HG02943 (cell line): Measurements from ENCODE around the gene EXOSC2.
A peak's percentile ranks its signal among the peaks of the same experiment; 100 is the strongest.

Source experiments
- ATAC-seq: cut with Tn5 transposase; IDR thresholded peaks from one replicate; pipeline ENCODE4 v1.9.1; 2021; ENCODE audit warnings: mild to moderate bottlenecking, low read depth, moderate library complexity; ENCODE audit not compliant: unreplicated experiment

The EXOSC2 gene

DNA sequence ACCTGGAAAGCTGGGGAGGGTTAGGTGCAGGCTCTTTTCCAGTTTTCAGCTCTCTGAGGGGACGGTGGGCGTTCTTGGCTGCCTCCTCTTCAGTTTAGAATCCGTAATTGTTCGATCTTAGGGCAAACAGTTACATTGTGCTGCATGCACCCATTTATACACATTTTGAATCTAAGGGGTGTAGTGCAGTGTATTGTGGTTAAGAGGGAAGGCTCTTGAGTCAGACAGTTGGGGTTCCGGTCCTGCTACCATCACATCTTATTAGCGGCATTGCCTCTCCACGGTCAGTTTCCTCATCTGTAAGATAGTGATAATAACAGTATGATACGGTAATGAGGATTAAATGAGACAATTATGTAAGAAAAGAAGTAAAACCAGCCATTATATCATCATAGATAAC is 625 bp downstream of the EXOSC2 start:
- no peak for ATAC-seq

DNA sequence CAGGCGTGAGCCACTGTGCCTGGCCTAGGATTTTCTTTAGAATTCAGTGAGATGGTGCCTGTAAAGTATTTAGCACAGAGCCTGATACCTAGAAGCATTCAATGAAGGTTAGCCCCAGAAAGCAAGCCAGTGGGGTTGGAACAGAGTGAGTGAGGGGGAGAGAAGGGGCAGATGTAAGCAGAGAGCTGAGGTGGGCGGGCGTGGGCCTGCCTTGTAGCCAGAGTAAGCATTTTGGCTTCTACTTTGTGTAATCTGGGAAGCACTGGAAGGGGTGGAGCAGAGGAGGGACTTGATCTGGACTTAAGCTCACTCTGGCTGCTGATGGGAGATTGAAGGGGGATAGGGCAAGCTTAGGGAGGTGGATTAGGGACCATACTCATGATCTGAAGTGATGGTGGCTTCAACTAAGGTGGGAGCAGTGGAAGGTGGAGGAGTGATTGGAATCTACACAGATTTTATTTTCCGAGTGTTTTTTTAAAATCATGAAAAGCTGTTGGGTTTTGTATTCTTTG is 2.6 kb downstream of the EXOSC2 start:
- no peak for ATAC-seq

DNA sequence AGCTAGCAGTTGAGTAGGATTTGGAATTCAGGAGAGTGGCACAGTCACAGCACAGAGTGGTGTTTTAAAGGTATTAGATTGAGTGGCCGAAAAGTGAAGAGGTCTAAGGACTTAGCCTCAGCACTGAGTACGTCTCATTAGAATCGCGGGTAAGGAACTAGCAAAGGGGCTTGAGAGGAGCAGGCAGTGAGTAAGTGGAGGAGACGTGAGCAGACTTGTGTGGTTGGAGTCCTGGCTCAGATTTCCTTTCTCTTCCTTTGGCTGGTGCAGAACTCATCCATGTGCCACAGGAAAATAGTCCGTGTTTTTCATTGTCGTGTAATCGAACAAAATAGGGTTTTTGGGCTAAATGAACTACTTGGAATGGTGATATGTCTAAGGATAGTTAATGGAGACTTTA is 3.4 kb downstream of the EXOSC2 start:
- no peak for ATAC-seq

DNA sequence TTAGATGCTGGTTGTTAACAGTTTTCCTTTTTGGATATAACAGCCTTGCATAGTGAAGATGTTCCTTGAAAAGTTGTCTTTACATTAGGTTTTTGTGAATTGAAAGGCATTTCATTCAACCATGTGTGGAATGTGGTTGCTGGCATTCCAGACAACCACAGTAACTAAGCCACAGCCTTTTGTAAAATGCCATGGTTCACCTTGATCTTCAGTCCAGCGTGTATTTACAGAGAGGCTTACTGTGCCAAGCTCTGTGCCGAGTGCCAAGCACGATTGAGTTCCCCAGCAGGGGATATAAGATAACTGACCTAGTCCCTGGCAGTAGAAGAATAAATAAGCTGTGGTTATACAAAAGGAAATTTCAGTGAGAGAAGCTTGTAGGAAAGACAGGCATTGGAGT is 4.9 kb downstream of the EXOSC2 start:
- no peak for ATAC-seq

DNA sequence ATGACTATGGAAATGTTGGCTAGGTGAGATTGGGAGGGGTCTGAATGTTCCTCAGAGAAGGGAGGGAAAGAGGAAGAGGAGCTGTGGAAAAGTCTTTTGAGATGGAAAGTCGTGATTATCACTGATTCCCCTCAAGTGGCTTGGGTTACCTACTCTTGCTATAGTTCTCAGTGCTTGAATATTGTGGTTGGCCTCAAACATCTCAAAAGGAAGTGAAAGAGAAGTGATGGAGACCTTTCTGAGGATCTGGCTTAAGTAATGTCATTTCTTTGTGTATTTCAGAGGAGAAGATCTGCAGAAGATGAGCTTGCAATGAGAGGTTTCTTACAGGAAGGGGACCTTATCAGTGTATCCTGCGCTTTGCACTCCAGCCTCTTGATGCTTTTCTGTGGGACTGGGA is 5.5 kb downstream of the EXOSC2 start:
- no peak for ATAC-seq

DNA sequence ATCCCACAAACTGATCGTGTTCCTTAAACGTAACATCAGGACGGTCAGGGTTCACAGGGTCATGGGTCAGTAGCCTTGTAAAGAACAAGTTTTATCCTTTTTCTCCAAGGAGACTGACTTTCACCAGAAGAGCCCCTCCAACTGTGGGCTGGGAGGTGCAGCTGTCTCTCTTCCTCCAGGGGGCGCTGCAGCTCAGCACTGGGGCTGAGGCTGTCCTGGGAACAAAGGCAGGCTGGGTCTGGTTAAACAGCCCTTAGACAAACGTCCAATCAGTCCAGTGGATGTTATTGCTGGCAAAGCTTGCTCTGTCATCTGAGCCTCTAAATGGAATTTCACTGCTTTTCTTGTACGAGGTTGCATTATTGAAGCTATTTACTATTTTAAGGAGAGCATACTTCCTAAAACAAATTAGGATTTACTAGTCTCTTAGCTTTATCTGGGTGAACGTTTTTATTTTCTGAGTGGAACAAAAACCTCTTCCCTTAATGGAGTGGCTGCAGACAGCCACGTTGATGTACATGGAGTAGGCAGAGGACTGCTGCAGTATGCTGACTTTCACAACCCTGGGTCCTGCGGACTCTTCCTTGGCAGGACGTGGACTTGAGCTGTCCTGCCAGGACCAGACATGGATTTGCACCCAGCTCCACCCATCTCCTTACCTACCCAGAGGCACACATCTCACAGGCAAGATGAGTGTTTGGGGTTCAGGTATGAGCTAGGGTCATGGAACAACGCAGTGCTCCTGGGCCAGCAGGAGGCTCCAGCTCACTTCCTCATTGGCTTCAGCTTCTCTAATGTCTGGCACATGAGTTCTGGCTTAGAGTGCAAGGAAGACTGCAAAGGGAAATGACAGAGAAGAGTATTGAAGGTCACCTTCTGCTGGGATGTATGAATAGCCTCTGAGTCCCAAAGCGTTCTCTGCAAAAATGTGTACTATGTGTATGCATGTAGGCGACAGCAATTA is 7.8 kb downstream of the EXOSC2 start:
- ATAC-seq: no peak

DNA sequence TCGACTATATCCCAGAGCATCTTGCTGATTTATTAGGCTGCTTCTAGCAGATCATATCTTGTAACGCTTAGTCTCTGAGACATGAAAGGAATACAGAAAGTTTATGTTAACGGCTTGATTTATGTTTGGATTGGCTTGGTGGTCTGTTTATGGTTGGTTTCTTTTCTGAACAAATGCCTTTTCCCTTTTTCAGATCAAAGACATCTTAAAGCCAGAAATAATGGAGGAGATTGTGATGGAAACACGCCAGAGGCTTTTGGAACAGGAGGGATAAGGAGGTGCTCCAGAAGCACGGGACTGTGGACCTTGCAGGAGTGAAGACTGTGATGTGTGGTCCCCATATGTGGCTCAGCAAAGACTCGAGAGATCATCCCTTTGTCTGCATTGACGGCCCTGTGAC is 9.9 kb downstream of the EXOSC2 start:
- ATAC-seq: no peak

DNA sequence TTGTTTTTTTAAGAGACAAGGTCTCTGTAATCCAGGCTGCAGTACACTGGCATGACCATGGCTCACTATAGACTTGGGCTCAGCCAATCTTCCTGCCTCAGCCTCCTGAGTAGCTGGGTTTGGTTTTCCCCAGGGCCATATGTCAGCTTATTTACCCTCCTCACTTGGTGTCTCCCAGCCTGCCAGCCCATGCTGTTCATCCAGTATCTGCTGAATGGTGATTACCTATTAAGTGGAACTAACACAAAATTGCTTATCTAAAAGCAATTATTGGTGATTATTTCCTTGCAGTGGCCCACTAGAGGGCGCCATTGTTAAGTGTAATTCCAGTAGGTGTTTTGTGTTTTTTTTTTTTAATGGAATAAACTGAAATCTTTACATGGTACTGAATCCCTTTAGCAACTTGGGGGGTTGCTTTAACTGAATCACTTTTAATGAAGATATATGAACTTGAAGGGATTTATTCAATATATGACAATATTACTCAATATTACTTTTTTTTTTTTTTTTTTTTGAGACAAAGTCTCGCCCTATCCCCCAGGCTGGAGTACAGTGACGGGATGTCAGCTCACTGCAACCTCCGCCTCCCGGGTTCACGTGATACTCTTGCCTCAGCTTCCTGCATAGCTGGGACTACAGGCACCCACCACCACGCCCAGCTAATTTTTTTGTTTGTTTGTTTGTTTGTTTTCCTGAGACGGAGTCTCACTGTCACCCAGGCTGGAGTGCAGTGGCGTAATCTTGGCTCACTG is 13.8 kb downstream of the EXOSC2 start:
- ATAC-seq: no peak

DNA sequence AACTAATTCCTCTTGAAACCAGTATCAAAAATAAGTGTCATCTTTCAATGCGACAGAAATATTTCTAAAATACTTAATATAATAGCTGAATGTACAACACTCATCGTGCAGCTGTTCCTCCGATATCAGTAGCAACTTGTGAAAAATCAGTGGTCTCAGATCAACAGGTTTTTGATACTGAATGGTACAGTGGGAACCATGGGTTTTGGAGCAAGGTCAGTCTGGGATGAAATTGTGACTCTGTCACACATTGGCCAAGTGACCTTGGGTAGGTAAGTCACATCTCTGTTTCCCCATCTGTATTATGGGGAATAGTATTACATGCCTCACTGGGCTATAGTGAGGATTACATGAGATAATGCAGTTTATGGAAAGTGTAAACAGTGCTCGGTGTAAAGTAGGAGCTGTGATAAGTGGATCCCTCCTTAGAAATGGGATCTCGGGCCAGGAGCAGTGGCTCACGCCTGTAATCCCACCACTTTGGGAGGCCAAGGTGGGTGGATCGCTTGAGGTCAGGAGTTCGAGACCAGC is 17.3 kb downstream of the EXOSC2 start:
- ATAC-seq: no peak

DNA sequence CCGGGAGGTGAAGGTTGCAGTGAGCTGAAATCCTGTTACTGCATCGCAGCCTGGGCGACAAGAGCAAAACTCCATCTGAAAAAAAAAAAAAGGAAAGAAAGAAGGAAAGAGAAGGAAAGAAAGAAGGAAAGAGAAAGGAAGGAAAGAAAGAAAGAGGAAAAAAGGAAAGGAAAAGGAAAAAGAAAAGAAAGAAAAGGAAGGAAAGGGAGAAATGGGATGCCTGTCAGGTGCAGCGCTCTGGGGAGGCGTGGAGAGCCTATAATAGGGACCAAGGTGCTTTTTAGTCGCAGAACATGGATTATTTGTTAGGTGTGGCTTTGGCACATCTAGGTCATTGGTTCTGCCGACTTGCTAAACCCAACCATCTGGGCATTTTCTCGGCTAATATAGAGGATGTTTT is 17.9 kb downstream of the EXOSC2 start:
- no peak for ATAC-seq

DNA sequence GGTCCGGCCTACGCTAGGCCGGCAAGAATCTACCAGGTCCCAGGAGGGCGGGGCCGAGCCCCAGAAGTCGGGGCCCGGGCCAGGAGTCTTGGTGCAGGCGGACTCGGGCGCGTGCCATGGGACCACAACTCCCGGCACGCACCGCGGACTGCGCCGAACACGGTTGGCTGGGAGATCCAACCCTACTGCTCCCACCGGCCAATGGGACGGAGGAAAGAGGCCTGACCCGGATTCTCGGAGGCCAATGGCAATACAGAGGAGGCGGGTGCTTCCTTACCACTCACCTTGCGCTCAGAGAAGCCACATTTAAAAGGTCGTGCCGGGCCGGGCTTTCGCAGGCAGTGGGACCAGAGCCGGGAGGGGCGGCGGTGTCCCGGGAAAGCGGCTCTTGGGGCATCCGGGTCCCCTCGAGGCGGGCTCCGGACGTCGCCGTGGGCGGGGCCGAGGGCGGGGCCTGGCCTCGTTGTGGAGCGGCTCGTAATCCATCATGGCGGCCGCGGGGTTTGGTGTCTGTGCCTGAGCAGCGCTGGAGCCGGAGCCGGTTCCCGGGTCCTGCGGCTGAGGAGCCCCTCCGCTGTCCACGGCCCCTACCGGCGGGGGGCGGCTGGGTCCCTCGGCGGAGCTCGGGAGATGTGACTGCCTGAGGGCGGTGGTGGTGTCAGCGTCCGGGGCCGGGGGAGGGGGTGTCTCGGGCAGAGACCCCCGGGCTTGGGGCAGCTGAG is 19.1 kb downstream of the EXOSC2 start:
- ATAC-seq: peak; percentile 95

DNA sequence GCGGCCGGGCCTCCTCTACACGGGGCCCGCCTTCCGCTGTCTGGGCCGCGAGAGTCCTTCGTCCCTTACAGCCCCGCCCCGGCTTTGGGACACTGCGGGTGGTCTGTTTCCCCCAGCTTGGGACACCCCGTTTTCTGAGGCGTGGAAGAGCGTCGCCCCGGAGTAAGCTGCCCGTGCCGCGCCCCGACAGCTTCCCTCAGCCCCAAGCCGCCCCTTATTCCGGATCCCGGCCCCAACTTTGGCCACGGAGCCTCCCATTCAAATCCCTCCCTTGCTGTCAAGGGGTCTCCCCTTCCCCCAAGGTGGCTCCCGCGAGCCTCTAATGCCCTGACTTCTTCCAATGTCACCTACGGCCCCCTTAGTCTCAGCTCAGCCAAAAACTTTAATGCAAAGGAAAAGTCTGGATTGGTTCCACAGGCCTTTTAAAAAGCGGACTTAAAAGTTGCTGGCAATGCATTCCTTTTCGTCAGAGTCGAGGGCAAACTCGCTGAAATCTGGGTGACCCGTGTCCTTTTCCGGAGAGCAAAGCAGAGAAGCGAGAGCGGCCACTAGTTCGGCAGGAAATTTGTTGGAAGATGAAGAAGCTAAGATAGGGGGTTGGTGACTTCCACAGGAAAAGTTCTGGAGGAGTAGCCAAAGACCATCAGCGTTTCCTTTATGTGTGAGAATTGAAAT is 19.8 kb downstream of the EXOSC2 start:
- ATAC-seq: no peak

DNA sequence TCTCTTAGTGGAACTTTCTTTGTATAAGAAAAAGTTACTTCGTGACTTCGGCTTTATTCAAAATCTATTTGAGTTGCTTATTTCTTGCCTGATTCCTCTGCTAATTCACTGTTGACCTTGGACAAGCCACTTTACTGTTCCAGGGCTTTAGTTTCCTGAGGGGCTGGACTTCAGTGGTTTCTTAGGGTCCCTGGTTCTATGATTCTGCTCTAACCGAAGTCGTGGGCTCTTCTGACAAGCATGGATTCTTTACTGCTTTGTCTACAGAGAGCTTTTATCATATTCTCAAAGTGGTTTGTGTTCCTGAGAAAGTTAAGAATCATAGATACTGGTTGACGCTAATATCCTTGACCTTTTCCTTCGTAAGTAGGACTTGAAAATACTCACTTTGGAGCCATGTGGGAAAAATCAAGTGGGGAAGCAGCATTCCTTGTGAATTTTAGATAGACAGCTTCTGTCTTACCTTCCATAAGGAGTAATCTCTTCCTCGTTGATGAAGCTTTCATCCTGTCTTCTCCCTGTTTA is 21.1 kb downstream of the EXOSC2 start:
- no peak for ATAC-seq

DNA sequence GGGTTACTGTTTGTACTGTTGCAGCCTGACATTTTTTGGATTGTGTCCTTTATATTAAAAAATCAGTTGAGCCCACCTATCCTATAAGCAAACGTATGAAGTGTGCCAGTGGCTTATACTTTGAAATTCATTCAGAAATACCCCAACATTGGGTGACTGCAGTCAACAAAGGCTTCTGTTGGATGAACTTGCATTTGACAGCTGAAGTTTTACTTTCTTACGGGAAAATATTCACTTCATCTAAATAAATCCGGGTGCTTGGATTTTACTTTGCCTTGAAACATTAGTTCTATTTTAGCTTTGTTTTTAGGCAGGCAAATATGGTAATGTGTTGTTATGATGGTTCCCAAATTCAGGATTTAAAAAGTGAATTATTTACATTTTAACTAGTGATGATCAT is 21.7 kb downstream of the EXOSC2 start:
- ATAC-seq: no peak

DNA sequence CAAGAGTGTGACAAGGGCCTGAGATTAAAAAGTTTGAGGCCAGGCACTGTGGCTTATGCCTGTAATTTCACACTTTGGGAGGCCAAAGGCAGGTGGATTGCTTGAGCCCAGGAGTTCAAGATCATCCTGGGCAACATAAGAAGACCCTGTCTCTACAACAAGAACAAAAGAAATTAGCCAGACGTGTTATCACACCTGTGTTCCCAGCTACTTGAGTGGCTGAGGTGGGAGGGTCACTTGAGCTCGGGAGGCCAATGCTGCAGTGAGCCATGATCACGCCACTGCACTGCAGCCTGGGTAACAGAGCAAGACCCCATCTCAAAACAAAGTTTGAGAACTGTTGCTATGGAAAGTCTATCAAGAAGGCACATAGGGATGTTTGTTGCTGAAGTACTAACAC is 25.0 kb downstream of the EXOSC2 start:
- no peak for ATAC-seq

DNA sequence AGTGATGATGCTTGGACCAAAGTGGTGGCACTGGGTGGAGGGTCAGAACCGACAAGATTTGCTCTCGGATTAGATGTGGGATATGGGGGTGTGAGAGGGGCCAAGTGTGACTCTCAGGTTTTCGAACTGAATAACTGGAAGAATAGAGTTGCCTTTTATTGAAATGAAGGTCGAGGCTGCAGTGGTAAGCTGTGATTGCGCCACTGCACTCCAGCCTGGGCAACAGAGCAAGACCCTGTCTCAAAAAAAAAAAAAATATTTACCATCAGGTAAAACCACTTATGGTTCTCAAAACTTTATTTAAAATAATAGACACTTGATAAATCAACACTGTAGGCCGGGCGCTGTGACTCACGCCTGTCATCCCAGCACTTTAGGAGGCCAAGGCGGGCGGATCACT is 27.2 kb downstream of the EXOSC2 start:
- ATAC-seq: no peak

DNA sequence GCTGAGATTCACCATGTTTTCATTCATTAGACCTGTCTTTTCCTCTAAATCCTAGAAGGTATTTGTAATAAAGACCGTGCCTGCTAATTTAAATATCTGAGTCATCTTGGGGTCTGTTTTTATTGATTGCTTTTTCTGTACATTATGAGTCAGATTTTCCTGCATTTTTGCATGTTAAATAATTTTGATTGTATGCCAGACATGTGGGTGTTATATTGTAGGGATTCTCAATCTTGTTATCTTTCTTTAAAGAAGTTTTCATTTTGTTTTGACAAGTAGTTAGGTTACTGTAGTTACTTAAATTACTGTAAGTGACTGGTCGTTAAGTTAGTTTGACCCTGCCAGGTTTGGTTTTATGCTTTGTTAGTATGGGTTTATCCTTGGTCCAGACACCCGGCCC is 35.1 kb downstream of the EXOSC2 start:
- no peak for ATAC-seq

DNA sequence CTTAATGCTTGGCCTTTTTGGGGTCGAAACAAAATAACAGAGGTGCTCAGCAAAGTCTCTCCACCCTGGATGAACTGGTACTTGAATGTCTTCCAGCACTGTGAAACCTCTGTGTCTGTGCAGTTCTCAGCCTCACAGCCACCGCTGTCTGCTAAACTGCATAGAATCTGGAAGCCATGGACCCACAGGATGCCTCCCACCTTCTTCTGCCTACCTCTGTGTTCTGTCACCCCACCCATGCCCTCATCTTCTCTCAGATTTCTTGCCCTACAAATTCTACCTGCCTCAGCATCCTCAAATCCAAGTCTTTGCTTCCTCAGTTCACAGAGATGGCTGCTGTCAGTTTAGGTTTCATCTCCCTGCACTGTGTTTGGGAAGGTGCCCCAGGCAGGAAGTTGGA is 35.6 kb downstream of the EXOSC2 start:
- no peak for ATAC-seq

DNA sequence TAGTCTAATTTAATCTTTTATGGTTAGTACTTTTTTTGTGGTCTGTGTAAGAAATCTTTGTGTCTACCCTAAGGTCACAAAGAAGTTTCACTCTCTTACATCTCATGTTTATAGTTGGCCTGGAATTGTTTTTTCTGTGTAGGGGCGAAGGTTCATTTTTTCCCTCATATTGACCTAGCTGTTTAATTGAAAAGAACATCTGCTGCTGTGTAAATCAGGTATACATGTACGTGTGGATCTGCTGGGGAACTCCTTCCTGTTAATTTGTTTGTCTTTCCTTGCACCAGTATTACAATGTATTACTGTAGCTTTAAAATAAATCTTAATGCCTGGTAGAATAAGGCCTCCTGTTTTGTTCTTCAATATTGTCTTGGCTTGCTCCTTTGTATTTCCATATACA is 37.8 kb downstream of the EXOSC2 start:
- no peak for ATAC-seq

DNA sequence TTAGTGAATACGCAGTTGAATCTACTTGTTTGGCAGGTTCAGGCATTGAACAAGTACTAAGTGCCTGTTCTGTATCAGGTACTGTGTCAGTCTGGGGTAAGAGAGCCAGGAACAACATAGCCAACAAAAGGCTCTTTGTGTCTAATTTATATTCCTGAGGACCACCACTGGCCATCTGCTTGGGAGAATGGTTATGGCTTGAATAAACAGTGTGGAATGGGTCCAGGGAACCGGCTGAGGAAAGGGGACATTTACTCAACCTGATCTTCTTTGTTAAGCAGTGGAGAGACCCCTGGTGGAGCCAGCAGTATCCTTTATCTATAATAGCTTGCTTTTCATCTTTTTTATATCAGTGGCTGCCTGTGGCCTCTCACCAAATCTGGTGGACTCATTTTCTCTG is 38.6 kb downstream of the EXOSC2 start:
- no peak for ATAC-seq
